GM19328 (cell line): ENCODE measurements around the gene STRN3.

Experiments
- ATAC-seq: cut with Tn5 transposase; IDR thresholded peaks from one replicate; pipeline ENCODE4 v1.9.1; 2021; ENCODE audit warnings: mild to moderate bottlenecking, moderate library complexity; ENCODE audit not compliant: unreplicated experiment

STRN3 gene

DNA sequence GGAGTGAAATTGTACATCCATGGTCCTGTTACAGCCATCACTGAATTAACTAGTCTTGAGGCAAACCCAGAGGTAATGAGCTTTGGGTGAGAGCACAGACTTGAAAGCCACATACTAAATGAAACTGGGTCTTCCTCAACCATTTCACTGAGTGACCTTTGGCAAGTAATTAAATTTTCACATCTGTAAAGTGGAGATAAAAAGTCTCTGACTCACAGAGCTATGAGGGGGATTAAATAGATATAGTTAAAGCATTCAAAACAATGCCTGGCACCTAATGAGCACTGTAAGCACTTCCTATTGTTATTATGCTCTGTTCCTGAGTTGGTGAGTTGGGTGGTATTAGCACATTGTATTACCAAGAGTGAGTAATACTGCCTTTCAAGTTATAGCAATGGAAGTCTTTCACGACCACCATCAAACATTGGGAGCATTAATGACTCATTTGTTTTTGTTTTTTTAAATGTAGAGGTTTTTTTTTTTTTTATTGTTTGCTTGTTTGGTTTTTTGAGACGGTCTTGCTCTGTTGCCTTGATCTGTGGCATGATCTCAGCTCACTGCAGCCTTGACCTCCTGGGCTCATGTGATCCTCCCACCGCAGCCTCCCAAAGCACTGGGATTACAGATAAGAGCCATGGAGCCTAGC is 12.5 kb upstream of the STRN3 start:
- no peak for ATAC-seq

DNA sequence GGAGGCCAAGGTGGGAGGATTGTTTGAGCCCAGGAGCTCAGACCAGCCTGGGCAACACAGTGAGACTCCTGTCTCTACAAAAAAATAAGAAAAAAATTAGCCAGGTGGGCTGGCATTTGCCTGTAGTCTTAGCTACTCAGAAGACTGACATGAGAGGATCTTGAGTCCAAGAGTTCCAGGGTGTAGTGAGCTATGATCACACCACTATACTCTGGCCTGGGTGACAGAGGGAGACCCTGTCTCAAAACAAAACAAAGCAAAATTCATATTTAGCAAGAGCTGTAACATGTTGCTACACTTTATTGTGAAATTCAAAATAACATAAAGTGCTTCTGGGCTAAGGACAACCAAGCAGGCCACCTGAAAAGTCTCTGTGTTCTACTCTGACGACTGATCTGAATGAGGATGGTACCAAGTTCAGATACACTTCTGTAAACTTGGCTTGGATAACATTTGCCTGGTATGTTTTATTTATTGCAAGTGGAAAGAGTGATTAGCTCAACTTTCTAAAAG is 11.6 kb upstream of the STRN3 start:
- ATAC-seq: no peak

DNA sequence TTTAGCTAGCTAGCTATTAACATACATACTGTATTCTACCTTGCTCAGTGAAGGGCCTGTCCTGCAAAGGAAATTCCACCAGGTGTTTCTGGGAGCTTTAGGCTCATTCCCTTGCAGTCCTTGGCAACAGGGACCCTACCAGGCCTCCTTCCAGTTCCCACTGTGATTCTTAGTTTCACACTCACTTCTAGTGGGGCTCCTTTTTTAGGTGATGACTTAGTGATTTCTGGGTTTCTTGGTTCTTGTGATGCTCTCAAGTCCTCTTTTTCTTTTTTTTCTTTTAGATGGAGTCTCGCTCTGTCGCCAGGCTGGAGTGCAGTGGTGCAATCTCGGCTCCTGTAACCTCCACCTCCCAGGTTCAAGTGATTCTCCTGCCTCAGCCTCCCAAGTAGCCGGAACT is 10.4 kb upstream of the STRN3 start:
- ATAC-seq: no peak

DNA sequence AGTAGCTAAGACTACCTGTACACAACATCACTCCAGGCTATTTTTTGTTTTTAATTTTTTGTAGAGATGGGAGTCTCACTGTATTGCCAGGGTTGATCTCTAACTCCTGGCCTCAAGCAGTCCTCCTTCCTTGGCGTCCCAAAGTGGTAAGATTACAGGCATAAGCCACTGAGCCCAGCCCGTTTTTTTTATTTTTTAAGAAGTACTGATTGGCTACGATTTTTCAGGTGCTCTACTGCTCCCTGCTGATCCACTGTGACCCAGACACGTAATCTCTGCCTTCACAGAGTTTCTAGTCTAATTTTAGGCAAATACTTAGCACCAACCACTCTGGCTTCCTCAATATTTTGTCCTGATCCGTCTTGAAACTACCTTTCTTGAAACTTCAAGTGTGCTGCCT is 4.3 kb upstream of the STRN3 start:
- ATAC-seq: no peak

DNA sequence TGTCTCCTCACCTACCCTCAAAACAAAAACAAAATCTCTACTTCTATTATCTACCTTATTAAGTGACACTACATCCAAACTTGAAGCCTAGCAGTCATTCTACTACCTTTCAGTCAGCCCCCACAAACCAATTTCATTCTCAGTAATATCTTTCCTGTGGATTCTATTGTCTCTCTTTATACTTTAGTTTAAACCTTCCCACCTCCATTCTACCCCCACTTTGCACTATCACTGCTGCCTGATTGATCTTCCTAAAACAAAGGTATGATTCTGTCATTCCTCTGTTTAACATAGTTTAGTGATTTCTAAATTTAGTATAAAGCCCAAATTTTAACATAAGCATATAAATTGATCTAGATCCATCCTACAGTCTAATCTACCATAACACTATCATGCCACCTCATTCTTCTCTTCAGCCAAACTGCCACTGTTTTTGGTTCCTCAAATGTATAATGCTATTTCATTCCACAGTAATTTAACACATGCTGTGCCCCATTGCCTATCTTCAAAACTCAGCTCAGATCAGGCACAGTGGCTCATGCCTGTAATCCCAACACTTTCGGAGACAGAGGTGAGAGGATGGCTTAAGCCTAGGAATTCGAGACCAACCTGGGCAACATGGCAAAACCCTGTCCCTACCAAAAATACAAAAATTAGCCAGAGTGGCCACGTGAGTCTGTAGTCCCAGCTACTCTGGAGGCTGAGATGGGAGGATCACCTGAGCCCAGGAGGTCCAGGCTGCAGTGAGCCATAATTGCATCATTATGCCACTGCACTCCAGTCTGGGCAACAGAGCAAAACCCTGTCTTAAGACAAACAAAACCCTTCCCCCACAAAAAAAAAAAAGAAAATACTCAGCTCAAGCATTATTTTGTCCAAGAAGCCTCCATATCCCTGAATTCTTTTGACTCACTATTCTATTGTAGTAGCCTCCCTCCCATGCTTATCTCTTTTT is 3.1 kb upstream of the STRN3 start:
- ATAC-seq: no peak

DNA sequence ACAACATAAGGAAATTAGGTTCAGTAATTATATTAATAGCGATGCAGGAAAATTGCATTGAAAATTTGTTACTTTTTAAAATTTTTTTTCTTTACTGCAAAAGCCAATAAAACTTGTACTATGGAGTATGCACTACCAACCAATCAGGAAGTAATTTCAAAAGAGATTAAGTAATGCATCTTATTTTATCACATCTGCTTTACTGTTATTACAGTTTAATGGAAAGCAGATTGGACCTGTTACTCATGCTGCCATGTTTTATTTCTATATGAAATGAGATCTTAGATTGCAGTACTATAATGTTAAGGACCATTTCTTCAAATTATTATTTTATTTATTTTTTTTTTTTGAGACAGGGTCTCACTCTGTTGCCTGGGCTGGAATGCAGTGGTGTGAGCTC is 1.7 kb upstream of the STRN3 start:
- ATAC-seq: no peak

DNA sequence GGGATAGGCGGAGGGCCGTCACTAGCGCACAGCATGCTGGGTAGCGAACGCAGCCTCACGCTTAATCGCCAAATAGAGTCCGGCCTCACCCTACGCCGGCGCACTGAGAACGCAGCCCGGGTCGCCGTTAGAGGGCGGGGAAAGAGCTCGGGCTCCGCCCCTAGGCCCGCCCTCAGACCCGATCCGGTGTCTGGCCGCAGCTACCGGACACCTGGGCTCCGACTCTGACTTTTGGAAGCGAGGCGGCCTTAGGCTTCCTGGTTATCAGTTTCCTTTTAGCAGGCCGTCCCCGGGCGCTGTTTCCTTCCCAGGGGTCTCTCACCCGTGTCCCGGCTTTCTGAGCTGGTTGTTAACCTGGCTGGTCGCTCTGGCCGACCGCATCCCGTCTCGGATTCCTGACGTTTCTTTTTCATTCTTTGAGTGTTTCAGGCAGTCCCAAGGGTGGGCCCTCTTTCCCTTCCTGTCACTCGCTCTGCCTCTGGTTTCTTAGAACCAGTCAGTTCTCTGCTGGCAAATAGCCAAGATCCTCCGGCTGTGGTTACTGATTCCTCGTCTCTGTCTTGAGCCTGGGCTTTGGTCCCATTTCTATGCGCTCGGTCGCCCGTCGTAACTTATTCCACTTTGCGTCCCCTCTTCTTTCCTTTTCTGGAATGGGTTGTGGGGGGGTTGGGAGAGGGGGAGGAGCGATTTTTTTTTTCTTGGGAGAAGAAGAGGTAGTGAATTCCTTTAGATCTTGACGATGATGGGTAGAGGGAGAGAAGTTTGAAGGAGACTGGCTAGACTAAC is 464 bp upstream of the STRN3 start:
- ATAC-seq: peak; percentile 94

DNA sequence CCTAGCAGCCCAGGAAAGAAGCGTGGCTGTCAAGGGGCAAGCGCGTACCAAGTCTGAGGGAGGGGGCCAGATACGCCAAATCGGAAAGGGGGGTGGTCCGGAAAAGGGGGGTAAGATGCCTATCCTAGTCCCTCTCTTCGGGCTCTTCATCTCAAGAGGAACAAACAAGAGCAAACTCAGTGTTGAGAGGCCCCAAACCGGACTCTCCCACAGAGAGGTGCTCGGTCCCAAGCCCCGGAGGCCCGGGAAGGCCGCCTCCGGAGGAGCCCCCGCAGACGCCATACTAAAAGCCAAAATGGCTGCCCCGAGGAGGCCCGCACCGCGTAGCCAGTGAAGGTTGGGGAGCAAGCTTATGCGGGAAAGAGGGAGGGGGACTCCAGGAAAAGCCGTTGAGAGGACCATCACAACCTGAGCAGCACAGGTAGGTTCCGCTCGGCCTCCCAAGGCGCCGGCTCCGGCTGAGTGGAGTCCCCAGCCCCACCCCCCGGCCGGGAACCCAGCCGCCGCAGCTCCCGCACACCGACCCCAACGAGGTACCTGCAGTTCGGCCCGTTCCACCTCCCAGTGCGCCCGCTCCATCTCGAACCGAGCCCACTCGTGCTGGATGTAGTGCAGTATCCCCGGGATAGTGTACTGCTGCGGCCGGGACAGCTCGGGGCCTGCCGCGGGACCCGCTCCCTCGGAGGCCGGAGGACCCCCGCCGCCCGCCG is 657 bp downstream of the STRN3 start, which contains the start of gene AP4S1:
TSS of gene AP4S1 (plus strand) at position 283 of the 710 bp plus-strand sequence. CDS start 40,548 bp downstream, outside the sequence.
- peak; percentile 0 for ATAC-seq

DNA sequence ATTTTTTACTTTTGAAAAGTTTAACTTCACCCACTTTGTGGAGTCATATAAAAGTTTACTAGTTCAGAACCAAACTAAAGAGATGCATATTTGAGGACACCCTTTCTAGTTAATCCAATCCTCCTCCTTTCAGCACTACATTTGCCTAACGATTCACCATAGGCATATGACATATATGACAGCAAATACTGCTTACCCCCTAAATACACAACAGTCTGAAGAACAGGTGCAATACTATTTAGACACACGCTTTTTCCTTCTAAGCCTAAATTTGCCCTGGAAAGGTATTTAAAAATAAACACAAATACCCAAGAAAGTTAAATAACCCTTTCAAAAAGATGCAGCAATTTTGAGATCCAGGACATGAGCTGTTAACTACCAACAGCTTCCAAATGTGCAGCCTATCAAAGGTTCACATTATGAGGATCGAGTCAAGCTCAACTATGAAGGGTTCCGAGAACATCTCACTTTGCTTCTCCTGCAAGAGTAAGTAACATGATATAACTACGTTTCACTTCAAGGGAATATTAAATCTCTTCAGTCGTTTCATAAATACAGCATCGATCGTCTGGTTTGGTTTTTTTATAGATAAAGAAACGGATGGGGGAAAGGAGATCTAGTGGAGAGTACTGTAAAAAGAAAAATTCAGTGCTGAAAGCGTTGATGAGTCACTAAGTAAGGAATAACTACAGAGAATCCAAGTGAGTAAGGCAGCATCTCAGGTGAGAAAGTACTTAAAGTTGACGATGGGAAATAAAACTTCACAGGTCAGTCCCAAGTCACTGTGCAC is 1.4 kb downstream of the STRN3 start:
- ATAC-seq: no peak

DNA sequence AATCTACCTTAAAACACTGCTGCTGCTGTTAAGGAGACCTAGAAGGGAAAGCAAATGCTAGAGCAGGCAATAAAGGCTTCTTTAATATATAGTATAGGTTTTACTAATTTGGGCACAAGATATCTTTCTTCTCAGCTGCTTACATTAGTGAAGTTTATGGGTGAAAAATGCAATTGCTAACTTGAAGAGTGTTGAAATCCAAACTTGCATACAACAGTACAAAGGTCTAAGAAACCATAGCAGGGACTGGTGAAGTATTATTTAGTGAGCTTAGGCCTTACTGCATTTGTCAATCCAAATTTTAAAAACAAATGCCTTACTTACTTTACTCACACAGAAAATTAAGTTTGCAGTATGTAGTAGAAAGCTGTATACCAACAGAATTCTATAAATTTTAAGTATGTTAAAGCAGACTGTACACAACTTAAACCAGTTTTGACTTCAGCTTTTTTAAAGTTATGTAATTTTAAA is 2.1 kb downstream of the STRN3 start:
- no peak for ATAC-seq

DNA sequence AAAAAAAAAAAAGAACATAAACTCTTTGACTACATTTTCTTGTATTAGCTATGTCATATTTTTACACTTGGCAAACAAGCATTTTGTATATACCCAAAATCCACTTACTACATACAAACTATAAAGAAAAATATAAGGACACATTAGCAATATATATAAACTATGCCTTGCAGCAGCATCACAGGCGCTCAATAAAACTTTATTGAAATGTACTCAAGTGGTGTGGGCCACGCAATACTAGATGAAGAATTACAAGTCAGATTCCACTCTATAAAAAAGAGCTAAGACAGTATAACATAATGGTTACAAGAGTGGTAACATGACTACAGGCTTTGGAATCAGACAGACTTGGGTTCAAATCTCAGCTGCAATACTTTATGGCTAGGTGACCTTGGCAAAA is 3.8 kb downstream of the STRN3 start:
- no peak for ATAC-seq

DNA sequence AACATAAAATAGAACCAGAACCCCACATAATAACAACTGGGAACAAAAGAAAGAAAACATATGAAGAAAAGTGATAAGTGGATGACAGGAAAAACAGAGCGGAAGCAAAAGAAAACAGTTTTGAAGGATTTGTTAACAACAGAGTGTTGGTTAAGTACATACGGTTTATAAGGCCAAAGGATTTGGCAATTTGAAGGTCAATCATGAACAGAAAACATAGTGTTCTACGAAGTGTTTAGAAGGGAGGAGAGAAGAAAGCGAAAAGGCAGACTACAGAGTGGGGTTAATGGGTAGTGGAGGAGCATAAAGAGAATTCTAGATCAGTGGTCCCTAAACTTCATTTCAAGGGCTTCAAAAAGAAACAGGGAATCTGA is 4.6 kb downstream of the STRN3 start:
- ATAC-seq: no peak

DNA sequence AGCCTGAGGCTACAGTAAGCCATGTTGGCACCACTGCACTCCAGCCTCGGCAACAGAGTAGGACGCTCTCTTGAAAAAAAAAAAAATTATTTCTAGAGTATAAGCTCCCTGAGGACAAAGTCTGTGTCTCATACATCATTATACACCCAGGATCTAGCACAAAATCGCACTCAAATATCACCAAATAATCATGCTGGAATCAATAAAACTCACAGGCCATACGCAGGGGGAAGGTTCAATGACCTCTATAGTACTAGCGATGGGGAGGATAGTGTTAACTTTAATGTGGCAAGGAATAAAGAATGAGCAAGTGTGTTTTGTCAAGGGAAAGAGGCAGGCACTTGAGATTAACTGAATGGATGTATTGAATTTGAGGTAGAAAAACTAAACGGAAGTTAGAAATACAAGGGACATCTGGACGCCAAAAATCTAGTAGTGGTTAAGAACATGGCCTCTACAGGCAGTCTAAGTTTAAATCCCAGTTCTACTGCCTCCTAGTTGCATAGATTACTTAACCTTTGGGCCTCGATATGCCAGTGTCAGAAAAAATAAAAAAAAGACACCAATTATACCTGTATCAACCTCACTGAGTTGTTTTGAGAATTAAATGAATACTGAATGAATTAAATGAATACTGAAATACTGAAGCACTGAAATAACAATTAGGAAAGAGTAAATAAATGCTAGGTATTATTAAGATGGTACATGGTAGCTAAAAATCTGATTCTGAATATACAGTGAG is 5.2 kb downstream of the STRN3 start:
- ATAC-seq: no peak

DNA sequence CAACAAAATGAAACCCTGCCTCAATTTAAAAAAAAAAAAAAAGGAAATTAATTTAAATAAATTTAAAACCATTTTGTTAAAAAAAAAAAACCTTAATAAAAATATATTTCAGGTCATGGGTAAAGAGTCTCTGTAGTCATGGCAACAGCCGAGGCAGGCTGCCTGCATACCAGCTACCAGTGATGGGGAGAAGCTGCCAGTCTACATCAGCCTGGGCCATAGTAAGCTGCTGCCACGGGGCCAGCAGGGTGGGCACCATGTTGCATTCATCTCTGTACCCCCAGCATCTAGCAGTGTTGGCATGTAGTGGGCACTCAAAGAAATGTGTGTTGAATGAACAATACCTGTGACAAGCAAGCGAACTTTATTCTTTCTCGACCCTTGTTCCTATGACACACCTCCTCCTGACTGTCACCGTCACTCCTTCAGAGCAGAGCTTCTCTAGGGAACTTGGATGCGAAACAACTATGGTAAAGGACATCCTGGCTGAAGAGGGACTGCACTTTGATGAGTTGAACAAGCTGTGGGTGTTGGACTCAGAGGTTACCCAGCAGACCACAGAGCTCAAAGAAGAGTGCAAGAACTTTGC is 8.0 kb downstream of the STRN3 start:
- ATAC-seq: no peak

DNA sequence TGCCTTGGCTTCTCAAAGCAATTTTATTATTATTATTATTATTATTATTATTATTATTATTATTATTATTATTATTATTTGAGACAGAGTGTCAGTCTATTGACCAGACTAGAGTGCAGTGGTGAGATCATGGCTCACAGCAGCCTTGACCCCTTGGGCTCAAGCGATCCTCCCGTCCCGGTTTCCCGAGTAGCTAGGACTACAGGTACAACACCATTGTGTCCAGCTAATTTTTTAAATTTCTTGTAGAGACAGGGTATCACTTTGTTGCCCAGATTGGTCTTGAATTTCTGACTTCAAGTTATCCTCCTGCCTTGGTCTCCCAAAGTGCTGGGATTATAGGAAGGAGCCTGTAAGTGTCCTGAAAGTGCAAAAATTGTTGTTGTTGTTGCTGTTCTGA is 12.3 kb downstream of the STRN3 start:
- ATAC-seq: no peak

DNA sequence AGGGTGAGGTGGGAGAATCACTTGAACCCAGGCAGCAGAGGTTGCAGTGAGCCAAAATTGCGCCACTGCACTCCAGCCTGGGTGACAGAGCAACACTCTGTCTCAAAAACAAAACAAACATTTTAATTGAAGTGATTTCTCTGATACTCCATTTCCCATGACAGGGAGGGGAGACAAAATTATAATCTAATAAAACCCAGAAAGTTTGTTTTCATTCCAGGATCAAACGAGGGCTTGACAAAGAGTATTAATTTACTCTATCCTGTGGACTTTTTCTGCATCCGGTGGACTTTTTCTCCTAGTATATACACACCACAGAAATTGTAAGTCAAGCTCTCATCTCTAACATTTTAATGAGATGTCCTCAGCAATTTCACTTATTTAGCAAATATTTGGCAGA is 15.2 kb downstream of the STRN3 start:
- no peak for ATAC-seq

DNA sequence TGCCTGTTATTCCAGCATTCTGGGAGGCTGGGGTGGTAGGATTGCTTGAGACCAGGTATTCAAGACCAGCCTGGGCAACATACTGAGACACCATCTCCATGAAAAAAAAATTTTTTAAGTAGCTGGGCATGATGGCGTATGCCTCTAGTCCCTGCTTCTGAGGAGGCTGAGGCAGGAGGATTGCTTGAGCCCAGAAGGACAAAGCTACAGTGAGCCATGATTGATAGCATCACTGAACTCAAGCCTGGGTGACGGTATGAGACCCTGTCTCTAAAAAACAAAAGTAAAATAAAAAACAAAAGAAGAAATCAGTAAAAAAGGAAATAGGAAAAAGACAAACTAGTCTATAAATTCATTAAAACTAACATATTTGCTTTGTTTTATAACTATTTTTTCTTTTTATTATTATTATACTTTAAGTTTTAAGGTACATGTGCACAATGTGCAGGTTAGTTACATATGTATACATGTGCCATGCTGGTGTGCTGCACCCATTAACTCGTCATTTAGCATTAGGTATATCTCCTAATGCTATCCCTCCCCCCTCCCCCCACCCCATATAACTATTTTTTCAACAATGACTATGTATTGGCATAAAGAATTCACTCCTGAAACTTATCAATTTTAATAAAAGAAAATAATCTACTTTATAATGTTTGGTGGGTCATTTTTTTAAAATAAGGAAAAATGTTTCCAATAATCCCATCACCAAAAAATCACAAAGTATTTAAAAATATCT is 16.2 kb downstream of the STRN3 start:
- no peak for ATAC-seq

DNA sequence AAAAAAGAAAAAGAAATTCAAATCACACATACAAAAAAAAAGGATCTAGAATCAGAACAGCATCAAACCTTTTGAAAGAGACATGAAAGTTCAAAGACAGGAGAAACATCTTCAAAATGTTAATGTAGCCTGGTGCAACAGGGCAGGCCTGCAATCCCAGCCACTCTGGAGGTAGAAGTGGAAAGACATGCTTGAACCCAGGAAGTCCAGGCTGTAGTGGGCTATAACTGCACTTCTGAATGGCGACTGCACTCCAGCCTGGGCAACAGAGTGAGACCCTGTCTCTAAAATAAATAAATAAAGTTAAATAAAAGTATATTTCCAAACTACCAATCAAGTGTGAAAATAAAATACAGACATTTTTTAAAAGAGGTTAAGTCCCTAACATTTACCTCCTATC is 19.5 kb downstream of the STRN3 start:
- ATAC-seq: no peak
